LNCaP clone FGC (cell line): ENCODE data around the gene ZSCAN10.
A peak's percentile ranks its signal among the peaks of the same experiment; 100 is the strongest.

Source experiments
- DNase-seq: peaks from one replicate; pipeline ENCODE4 v3.0.0-alpha.2; 2011; ENCODE audit warnings: low read depth
- H3K4me3 ChIP-seq: 2 replicates; pipeline ENCODE4 v1.5.1; 2011; ENCODE audit warnings: mild to moderate bottlenecking, low read depth, low read length, control low read depth
- TF ChIP-seq, protein P1 (sequence below): IDR thresholded peaks from 2 replicates; pipeline ENCODE4 v1.5.1; 2012; ENCODE audit warnings: mild to moderate bottlenecking; ENCODE audit not compliant: control insufficient read depth, insufficient read depth; ENCODE audit errors: extremely low read depth

ZSCAN10 gene

DNA sequence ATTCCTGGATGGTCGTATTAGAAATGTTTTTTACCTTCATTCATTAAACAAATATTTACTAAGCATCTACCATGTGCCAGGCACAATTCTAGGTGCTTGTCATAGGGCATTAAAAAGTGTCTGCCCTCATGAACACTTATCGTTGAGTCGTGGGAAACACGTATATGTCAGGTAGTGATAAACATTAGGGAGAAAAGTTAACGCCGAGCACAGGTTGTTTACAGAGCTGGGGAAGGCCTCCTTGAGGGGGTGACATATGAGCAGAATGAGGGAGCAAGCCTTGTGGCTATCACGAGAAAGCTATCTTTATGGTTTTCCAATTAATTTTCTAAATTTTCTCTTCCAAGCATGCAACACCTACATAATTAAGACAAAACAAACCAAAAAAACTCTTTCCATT is 34.8 kb upstream of the ZSCAN10 start:
- DNase-seq, result no peak
- peak overlapping the region; percentile 89 for H3K4me3 ChIP-seq
- TF ChIP-seq, protein P1, sequence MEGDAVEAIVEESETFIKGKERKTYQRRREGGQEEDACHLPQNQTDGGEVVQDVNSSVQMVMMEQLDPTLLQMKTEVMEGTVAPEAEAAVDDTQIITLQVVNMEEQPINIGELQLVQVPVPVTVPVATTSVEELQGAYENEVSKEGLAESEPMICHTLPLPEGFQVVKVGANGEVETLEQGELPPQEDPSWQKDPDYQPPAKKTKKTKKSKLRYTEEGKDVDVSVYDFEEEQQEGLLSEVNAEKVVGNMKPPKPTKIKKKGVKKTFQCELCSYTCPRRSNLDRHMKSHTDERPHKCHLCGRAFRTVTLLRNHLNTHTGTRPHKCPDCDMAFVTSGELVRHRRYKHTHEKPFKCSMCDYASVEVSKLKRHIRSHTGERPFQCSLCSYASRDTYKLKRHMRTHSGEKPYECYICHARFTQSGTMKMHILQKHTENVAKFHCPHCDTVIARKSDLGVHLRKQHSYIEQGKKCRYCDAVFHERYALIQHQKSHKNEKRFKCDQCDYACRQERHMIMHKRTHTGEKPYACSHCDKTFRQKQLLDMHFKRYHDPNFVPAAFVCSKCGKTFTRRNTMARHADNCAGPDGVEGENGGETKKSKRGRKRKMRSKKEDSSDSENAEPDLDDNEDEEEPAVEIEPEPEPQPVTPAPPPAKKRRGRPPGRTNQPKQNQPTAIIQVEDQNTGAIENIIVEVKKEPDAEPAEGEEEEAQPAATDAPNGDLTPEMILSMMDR, result no peak

DNA sequence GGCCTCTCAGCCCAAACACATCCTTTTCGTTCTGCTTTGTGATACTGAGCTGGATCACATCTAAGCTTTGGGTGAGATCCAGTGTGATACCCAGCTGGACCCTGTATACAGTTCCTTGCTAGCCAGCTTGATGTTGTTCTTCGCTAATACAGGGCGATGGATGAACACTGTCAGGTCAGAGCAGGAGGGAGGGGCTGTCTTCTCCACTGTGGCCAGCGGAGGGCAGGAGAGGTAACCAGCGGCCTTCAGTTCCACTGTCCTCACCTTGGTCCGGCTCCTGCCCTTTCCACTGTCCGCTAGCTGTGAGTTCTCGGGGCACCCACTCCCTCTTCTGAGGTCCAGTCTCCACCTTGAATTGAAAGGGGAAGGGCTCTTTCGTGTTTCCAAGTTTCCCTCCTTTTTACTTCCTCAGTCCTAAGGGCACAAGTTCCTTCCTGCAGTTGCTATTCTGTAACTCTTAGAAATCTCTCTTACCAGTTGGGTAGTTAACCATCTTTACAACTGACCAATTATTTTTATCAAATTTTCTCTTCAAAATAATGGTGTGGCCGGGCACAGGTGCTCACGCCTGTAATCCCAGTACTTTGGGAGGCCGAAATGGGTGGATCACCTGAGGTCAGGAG is 32.8 kb upstream of the ZSCAN10 start:
- TF ChIP-seq, protein P1, result peak; percentile 44; the same call in 1 of the 2 replicates
- H3K4me3 ChIP-seq, result no peak overlapping the region
- no peak for DNase-seq

DNA sequence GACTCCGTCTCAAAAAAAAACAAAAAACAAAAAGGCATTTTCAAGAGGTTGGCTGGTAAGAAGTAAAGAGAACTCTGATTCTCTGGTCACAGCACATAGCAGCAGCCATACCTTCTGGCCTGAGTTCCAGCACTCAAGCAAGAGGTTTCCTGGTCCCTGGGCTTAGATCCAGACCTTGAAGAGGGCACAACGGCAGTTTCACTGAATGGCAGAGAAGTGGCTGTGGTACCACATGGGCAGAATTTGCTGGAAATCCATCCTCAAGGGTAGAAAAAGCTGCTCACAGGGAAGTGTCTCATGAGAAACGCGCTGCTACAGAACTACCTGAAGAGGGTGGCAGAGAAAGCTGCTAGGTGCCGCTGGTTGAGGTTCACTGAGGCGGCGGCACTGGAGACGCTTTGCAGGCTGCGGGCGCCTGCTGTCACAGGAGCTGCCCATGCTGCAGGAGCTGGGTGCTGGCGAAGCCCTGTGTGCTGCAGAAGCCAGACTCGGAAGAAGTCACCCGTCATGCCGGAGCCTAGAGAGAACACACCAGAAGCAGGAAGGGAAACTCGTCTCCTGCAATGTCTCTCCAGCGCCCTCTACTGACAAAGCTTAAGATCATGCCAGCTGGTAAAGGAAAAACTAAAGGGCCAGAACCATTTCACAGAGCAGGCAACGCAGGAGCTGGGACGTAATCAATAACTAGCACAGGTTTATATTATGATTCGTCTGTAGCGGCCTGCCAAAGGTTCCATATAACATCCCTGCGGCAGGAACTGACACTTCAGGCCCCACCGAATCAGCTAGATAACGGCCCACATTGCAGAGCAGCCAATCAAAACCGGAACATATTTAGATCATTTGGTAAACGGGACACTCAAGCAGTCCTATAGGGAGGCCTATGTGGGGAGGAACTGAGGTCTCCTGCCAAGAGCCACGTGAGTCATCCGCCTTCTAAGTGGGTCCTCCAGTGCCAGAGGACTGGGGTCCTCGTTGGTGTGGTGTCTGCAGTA is 30.3 kb upstream of the ZSCAN10 start:
- TF ChIP-seq, protein P1, result peak; percentile 92
- DNase-seq, result peak; percentile 63
- peak overlapping the region; percentile 54 for H3K4me3 ChIP-seq

DNA sequence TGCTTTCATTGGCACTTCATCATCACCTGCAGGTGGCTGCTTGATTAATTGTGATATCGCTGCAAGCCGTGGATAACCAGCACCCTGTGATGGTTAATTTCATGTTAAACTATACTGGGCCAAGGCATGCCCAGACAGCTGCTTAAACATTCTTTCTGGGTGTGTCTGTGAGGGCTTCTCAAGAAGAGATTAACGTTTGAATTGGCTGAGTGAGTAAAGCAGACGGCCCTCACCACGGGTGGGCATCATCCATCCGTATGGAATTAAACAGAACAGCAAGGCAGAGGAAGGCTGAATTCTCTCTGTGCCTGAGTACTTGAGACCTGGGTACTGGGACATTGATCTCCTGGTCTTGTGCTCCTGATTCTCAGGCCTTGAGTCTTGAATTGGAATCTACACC is 28.7 kb upstream of the ZSCAN10 start:
- TF ChIP-seq, protein P1, result no peak
- no peak overlapping the region for H3K4me3 ChIP-seq
- no peak for DNase-seq

DNA sequence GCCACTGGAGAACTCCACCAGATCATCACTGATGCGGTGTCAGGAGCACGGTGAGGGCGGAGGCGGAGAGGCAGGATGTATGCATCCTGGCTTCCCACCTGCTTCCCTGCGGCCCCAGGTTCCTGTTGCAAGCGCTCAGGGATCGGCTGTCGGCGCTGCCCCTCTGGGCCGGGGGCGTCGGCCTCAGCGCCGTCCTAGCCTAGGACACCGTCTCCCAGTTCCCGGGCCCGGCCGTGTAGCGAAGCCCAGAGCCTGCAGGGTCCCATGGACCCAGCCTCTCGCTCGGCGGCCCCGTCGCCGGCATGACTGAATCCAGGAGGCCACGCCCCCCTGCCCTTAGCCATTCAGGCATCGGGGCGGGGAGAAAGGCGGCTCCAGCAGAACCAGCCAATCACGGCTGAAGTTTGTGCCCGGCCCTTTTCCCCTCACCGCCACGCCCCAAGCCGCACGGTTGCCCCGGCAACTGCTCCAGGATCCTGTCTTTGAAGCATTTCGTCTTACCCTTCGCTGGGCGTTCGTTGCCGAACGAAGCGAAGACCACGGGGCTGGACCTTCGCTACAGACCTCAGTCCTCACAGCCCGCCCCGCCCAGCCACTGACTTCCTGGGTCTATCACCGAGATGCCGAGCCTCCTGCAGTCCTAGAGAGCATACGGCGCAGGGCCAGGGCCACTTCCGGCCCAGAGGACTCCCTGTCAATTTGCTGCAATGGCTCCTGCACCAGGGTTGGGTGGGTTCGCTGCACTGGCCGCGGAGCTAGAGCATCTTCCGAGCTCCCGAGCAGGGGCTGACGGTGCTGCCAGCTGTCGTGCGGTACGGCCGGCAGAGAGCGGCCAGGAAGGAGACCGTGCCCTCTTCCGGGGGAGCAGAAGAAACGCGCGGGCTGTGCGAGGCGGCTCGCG is 25.1 kb upstream of the ZSCAN10 start:
- DNase-seq, result peak; percentile 70
- TF ChIP-seq, protein P1, result peak; percentile 45
- peak overlapping the region; percentile 56 for H3K4me3 ChIP-seq

DNA sequence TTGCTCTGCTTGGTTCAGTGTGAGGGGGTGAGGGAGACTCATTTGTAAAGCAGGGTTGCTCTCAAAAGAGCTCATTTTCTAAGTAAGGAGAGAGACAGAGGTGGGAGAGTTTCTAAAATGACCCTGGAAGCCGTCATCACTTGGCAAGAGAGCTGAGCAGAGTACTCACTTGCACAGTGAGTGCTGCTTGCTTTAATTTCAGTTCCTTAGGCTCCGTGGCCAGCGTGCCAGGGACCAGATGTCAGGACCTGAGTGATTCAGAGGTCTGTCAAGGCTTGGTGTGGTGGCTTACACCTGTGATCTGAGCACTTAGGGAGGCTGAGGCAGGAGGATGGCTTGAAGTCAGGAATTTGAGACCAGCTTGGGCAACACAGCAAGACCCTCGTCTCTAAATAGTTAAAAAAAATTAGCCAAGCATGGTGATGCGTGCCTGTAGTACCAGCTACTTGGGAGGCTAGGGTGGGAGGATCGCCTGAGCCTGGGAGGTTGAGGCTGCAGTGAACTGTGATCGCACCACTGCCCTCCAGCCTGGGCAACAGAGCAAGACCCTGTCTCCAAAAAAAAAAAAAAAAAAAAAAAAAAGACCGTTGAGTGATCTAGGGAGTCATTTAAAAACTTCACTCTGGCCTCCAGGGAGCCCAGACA is 24.0 kb upstream of the ZSCAN10 start:
- H3K4me3 ChIP-seq, result no peak overlapping the region
- TF ChIP-seq, protein P1, result no peak
- DNase-seq, result no peak
